Epithelial cell of esophagus (primary cell): ENCODE results near the gene ADAMTS18.

ENCODE experiments used
- DNase-seq: peaks from one replicate; pipeline ENCODE4 v3.0.0; 2010; ENCODE audit warnings: low read depth
- H3K4me3 ChIP-seq: 2 replicates; pipeline ENCODE4 v1.5.1; 2011; ENCODE audit warnings: mild to moderate bottlenecking, low read length, control low read depth
- CTCF ChIP-seq: IDR thresholded peaks from 2 replicates; pipeline ENCODE4 v1.5.1; 2011; ENCODE audit warnings: low read depth, mild to moderate bottlenecking, low read length, control low read depth, inconsistent platforms; ENCODE audit not compliant: insufficient read depth; ENCODE audit errors: missing control alignments

The ADAMTS18 gene

GRCh38 chr16:77306075-77306474 lies 128.8 kb downstream of the ADAMTS18 start:
- no peak overlapping the region for H3K4me3 ChIP-seq
- DNase-seq, result no peak
- TF ChIP-seq CTCF, result no peak

- TF ChIP-seq CTCF, result no peak
- no peak for DNase-seq
- H3K4me3 ChIP-seq, result no peak overlapping the region
Observed at GRCh38 chr16:77304877-77305276, 130.0 kb downstream of the ADAMTS18 start.

DNA sequence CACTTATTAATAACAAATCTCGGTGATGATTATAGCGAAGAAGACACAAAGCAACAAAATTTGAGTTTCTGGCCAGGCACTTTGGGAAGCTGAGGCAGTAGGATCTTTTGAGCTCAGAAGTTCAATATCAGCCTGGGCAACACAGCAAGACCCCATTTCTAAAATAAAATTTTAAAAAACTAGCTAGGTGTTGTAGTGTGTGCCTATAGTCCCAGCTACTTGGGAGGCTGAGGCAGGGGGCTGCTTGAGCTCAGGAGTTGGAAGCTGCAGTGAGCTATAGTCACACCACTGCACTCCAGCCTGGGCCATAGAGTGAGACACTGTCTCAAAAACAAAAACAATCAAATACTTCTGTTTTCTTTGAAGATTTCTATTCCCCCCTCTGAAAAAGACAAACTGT lies 130.7 kb downstream of the ADAMTS18 start:
- TF ChIP-seq CTCF, result no peak
- DNase-seq, result no peak
- H3K4me3 ChIP-seq, result no peak overlapping the region

GRCh38 chr16:77302674-77303073 lies 132.2 kb downstream of the ADAMTS18 start:
- DNase-seq, result no peak
- no peak overlapping the region for H3K4me3 ChIP-seq
- no peak for TF ChIP-seq CTCF

- no peak for DNase-seq
- no peak for TF ChIP-seq CTCF
- no peak overlapping the region for H3K4me3 ChIP-seq
Observed at GRCh38 chr16:77302249-77302648, 132.6 kb downstream of the ADAMTS18 start.

DNA sequence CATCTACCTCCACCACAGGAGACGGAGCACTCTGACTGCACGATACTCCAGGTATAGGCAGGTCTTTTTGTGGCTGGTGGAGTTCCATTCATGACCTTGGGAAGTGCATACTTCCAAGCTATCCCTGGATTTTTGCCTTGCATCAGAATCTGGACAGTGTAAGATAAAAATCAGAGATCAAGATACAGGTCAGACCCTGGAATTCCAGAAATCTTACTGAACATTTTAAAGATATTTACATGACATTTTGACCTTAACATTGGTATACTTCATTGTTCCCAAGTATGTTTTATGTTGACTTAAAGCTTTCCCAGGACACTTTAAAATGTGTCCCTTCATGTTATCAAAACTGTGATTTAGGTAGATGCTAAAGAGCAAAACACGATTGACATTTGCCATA lies 134.6 kb downstream of the ADAMTS18 start:
- no peak for TF ChIP-seq CTCF
- H3K4me3 ChIP-seq, result no peak overlapping the region

GRCh38 chr16:77299395-77299794 lies 135.4 kb downstream of the ADAMTS18 start:
- no peak for TF ChIP-seq CTCF
- no peak overlapping the region for H3K4me3 ChIP-seq
- no peak for DNase-seq

More for the DNA sequence above, 134.6 kb downstream of the ADAMTS18 start:
- no peak for DNase-seq
